Measurements from ENCODE around the gene BSND. TPM values are rescaled to one million over a fixed set of nuclear protein-coding genes. Genes with fewer than 3 reads are reported as not detected.

BSND gene
- total RNA-seq, 1 experiment from 2014 or later, result not detected

DNA sequence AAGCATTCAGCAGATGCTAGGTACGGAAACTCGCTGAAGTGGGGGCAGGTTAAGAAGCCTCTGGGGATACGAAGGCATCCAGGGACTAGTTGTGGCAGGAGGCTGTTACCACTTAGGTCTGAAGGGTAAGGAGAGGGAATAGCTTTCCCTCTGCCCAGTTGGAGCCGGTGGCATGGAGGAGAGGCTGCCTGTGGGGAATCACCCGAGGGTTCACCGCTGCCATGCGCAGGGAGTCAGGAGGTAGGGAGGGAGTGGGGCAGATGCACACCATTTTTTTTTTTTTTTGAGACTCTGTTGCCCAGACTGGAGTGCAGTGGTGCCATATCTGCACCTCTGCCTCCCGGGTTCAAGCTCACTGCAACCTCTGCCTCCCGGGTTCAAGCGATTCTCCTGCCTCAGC lies 46.7 kb downstream of the BSND start:
- DNase-seq (ENCODE audit: low read depth), result no peak

DNA sequence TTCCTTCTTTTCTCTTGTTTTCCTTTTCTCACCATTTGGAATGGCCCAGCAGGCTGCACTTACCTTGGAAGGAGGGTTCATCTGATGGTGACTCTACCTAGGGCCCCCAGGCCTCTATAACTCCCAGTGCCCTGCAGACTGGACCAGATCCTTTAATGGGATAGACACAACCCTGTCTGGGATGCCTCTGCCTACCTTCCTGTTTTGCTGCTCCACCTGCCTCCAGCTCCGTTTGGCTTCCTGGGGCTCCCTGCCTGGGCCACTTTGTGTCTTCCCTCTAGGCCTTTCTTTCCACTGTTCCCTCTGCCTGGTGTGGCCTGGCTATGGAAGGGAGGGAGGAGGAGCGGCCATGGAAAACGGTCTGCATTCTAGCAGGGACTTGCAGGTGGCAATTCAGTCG lies 48.1 kb downstream of the BSND start:
- no peak for DNase-seq (ENCODE audit: low read depth)

DNA sequence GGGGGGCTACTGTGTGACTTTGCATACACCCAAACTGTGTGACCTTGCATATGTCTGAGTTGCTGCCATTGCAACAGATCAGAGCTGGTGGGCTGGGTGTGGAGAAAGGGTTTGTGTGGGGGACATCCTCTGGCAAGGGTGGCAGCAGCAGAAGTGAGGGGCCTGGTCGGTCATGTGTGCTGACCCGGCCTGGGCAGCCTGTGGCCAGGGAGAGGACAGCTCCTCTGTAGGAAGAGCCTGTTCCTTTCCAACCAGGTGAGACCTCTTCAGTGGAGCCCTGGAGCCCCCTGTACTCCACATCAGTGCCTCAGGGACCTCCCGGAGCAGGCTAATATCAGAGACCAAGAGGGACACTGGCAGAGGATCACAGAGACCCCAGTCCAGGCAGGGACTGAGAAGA lies 48.9 kb downstream of the BSND start:
- DNase-seq (ENCODE audit: low read depth), result no peak

DNA sequence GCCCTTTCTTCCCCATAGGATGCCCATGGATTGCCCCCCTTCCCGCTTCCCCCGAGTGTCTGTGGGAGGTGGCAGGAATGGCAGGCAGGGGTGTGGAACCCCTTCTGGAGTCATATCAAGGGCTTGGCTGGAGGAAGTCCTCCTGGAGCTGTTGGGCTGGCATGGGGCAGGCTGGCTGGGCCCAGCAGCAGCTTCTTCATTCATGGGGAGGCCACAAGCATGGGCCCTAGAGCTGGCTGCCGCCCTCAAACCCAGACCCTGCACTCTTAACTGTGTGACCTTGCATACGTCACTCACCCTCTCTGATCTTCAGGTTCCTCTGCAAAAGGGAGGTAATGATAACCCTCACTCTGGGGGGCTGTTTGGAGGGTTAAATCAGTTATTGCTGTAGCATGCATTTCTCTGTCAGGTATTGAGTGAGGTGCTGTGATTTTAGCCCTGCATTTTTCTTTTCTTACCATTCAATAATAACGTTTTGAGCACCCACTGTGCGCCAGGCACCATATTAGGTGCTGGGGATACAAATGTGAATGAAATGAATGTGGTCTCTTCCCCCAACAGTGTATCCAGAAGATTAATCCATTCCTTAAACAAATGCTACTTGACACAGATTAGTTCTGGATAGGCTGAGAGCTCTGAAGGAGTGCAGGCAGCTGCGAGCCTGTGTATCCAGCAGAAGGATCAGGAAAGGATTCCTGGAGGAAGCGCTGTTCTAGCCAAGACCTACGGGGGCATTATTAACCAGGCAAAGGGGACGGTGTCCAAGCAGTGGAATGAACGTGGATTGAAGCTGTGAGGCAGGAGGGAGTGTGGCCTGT lies 49.9 kb downstream of the BSND start:
- no peak for DNase-seq (ENCODE audit: low read depth)

DNA sequence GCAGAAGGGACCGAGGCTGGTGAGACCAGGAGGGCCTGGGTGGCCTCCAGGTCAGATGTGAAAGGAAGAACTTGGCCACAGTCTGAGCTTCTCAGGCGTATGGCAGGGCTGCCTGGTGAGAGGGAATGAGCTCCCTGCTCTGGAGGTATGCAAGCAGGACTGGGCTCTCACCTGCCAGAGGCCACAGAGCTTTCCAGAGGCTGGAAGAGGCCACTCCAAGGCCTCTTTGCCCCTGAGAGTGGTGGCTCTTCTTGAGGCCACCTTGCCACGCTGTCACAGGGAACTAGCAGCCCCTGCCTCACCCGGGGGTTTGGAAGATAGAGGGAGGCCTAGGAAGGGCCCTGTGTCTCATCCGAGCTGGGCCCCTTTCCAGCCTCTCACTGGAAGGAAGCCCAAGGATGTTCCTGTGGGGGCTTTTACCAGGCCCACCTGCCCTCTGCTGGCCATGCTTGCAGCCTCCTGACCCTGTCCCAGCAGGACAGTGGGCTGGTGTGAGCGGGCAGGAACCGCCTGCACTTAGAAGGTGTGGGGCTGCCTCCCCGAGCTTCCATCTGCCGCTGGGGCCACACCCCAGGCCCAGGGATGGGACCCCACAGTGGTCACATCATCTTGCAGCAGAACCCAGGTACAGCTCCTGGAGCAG lies 50.7 kb downstream of the BSND start:
- DNase-seq (ENCODE audit: low read depth), result no peak

DNA sequence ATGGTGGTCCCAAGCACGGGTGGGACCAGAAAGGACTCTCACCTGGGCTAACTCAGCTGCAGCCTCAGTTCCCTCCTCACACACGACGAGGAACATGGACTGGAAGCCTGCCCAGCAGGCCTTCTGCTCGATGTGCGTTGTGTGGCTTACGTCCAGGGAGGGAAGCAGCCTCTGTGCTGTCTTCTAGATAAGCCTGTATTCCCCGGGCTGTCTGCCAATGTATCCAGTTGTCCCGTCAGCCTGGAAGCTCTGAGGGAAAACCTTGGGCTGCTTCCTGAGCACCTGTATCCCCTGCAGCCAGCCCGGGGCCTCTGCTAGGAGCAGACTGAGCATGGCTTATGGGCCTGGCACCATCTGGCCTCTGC lies 51.2 kb downstream of the BSND start:
- DNase-seq (ENCODE audit: low read depth), result no peak

DNA sequence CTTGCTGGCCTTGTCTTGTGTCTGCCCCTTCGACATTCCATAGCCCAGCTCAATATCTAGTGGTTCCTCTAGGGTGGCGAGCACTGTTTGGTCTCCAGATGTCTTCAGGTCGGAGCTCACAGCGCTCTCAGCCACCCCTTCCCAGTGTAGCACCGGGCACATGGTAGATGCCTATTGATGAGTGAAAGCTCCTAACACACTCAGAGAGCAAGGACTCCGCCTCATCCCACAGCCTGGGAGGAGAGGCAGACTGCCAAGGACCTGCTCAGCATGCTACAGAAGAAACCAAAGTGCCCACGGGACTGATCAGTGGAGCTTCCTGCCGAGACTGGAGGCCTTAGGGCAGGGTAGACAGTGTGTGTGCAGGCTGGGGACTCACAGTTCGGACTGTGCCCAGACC lies 51.5 kb downstream of the BSND start:
- DNase-seq (ENCODE audit: low read depth), result no peak

DNA sequence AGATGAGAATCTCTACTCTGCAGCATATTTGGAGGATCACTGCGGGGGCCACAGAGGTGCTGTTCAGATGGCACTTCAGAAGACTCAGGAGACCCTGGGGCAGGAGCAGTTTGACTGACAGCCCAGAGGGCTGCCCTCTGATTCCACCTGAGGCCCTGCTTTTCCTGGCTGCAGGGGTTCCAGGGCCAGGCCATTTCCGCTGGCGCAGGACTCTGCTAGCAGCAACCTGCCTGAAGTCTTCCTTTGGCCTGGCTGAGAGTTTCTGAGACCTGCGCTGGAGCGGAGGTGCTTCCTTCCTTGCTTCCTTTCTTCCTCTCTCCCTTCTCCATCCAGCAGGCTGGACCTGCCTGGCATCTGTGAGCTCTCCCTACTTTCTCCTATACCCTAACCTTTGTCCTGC lies 52.4 kb downstream of the BSND start:
- no peak for DNase-seq (ENCODE audit: low read depth)

DNA sequence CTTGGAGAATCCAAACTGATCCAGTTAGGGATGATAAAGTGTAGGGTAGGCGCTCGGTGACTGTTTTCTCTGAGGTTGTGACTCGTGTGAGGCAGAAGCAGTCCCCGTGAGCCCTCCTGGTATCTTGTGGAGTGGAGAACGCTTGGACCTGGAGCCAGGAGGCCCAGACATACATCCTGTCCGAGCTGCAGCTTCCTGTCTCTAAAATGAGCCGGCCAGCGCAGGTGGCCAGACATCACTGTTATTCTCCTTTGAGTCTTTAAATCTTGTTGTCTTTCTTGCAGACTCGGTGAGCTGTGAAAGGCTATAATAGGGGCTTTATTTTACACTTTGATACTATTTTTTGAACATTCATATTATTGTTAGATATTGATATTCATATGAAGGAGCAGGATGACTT lies 52.9 kb downstream of the BSND start:
- no peak for DNase-seq (ENCODE audit: low read depth)

DNA sequence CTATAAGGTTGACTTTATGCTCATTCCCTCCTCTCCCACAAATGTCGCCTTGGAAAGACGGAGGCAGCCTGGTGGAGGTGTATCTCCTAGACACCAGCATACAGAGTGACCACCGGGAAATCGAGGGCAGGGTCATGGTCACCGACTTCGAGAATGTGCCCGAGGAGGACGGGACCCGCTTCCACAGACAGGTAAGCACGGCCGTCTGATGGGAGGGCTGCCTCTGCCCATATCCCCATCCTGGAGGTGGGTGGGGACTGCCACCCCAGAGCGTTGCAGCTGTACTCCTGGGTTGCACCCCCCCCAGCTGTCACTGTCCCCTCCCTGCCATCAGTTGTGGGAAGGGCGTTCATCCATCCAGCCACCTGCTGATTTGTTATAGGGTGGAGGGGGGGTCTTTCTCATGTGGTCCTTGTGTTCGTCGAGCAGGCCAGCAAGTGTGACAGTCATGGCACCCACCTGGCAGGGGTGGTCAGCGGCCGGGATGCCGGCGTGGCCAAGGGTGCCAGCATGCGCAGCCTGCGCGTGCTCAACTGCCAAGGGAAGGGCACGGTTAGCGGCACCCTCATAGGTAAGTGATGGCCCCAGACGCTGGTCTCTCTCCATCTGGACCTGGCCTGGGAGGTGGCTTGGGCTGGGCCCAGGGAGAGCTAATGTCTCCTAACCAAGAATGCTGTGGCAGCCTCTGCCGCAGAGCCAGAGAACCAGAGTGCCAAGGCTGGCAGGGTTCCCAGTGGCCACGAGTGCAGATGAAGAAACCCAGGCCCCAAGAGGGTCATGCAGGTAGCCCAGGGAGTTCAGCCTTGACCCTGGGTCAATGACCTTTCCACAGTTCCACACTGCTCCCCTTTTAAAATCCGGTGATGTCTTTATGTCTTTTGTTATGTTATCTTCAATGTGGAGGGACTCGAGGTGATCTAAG lies 53.7 kb downstream of the BSND start:
- no peak for DNase-seq (ENCODE audit: low read depth)

DNA sequence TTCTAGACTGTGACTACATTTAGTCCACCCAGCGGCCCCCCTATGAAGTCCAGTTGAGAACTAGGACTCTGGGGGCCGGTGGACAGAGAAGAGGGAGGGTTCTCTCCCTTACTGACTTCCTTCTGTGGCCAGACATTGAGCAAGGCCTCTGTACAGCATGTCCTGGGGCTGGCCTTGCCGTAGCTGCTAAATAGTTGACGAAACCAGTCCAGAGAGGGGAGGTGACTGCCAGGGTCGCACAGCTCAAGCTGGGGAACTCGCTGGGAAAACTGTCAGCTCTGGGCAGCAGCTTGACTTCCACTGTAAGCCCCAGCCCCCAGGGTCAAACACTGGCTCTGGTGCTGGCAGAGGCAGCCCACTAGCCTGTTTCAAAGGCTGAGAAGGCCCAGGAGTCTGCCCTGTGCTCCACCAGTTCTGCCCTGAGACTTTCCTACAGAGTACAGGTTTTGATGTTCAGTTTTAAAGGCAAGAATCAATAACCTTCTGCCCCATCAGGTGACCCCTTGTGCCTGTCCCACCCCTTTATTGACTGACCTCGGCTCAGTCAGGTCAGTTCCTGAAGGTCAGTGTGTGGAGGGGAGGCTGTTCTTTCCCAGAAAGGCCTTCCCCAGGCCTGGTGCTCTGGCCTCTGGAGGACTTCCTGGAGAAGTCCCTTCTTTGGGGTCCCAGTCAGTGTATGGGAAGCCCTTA lies 54.7 kb downstream of the BSND start:
- no peak for DNase-seq (ENCODE audit: low read depth)

DNA sequence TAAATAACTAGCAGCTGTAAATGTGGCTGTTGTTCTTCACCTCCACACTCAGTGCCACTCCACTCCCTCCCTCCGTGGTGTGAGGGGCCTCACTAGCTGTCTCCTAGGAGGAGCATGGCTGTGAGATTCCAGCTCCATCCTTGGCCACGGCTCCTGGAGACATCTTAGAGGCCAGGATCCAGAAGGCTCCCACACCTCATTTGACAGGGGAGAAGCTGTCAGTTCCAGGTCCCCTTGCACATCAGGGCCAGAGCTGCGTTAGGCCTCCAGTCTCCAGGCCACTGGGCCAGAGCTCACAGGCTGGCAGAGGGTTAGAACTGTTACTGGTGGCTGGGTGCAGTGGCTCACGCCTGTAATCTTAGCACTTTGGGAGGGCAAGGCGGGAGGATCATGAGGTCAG lies 55.7 kb downstream of the BSND start:
- DNase-seq (ENCODE audit: low read depth), result no peak

DNA sequence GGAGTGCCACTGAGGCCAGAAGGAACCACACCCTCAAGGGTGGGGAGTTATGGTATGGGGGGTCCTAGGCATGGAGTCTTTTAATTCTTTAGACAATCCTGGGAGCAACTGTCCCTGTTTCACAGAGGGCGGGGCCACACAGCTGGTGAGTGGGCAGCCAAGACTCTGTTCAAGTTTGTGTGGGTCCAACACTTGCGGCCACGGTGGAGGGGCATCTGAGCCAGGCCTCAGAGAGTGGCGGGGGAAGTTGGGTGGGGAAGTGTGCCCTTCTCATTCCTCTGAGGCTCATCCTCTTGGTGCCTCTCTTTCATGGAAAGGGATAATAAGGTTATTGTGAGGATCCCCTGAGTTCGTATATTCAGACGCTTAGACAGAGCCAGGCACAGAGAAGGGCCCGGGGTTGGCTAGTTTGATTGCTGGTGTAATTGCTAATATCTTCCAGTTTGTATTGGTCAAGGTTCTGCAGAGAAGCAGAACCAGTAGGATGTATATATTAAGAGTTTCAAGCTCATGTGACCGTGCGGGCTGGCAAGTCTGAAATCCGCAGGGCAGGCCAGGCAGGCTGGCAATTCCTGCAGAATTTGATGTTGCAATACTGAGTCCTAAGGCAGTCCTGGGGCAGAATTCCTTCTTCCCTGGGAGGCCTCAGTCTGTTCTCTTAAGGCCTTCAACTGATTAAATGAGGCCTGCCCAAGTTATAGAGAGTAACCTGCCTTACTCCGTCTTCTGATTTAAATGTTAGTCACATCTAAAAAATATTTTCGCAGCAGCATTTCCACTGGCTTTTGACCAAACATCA lies 56.5 kb downstream of the BSND start:
- DNase-seq (ENCODE audit: low read depth), result no peak

DNA sequence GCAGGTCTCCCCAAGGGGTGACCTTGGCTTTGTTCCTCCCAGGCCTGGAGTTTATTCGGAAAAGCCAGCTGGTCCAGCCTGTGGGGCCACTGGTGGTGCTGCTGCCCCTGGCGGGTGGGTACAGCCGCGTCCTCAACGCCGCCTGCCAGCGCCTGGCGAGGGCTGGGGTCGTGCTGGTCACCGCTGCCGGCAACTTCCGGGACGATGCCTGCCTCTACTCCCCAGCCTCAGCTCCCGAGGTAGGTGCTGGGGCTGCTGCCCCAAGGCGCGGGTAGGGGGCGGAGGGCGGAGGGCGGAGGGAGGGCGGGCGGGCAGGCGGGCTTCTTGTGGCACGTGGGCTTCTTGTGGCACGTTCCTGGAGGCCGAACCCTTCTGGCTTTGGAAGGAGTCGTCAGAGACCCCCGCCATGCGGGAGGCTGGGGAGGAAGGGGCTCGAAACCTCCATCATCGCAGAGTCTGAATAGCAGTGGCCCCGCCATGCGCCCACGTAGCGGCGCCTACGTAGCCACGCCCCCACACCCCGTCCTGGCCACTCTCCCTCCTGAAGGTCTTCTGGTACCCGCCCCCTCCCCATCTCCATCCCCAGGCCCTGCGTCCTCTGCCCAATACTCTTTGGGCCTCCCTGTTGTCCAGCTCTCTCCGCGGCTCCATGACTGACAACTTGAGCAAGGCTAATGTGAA lies 57.4 kb downstream of the BSND start:
- DNase-seq (ENCODE audit: low read depth), result no peak

DNA sequence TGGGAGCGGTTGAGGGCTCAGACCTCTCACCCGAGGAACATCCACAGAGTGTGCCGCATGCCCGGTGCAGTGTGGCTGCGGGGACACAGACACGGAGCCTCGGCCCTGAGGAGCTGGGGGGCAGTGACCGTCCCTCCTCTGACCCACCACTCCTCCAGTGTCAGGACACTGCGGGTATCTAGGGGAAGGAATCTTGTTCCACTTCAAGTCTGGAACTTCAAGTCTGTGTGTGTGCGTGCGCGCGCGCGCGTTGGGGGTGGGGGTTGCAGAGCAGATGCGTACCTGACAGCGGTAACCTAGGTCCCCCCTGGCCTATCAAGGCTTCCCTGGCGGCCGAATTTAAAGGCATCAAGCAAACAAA lies 57.9 kb downstream of the BSND start:
- DNase-seq (ENCODE audit: low read depth), result no peak

DNA sequence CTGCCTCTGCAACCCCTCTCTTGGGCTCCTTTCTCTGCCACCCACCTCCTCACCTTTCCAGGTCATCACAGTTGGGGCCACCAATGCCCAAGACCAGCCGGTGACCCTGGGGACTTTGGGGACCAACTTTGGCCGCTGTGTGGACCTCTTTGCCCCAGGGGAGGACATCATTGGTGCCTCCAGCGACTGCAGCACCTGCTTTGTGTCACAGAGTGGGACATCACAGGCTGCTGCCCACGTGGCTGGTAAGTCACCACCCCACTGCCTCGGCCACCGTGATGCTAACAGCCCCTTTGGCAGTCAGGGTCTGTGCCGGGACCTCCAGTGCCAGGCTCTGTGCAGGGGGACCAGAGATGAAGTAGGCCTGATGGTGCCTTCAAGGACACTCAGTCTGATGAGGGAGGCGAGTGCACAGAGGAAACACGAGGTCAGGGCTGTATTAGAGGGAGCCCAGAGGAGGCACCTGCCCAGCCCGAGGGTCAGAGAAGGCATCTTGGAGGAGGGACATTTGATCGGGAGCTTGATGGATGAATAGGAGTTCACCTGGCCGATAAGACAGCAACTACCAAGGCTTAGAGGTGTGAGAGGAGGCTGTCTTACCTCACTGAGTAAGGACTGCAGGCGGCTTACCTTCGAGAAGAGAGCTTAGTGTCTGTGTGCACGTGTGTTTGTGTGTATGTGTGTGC lies 58.7 kb downstream of the BSND start:
- DNase-seq (ENCODE audit: low read depth), result no peak

DNA sequence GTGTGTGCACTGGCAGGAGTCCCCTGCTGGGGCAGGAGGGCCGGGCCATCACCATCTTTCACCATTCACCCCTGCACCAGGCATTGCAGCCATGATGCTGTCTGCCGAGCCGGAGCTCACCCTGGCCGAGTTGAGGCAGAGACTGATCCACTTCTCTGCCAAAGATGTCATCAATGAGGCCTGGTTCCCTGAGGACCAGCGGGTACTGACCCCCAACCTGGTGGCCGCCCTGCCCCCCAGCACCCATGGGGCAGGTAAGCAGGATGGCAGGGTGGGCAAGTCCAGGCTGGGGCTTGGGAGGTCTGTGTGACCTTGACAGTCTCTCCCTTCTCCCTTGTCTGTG lies 59.2 kb downstream of the BSND start:
- no peak for DNase-seq (ENCODE audit: low read depth)

DNA sequence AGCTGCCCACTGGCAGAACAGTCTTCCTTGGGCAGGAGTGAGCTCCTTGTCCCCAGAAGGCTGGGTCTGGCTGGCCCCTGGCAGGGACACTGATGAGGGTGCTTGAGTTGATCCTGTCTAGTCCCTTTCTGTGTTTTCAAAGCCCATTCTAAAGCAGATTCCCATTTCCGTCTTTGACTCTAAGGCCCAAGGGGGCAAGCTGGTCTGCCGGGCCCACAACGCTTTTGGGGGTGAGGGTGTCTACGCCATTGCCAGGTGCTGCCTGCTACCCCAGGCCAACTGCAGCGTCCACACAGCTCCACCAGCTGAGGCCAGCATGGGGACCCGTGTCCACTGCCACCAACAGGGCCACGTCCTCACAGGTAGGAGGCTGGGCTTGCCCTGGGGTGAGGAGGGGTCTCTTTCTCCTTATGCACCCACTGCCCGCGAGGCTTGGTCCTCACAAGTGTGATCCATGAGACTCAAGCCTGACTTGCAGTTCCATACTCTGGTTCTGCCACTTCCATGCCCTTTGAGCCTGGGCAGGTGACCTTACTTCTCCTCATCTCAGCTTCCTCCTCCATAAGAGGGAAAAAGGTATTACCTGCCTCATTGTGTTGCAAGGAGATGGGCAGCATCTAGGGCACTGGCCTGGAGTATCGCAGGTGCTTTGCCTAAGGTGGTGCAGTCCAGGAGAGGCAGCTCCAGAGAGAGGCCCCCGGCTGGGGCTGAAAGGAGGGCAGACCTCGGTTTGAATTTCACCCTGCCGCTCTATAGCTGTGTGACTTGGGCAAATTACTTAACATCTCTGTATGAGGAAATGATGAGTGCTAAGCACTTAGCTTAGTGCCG lies 60.8 kb downstream of the BSND start:
- no peak for DNase-seq (ENCODE audit: low read depth)

All from LHCN-M2 (cell line).